CD14-positive monocyte (primary cell): Measurements from ENCODE around the gene THG1L. TPM values are rescaled to one million over a fixed set of nuclear protein-coding genes. Genes with fewer than 3 reads are reported as not detected.

ENCODE experiments used
- DNase-seq, 3 donors: peaks; one replicate each; pipeline ENCODE4 v3.0.0-alpha.2; 2011 to 2022
- H2AFZ ChIP-seq: 2 replicates; pipeline ENCODE4 v1.6.0; 2012; ENCODE audit warnings: mild to moderate bottlenecking, low read depth, low read length, inconsistent platforms; ENCODE audit not compliant: insufficient read depth, poor library complexity, severe bottlenecking
- H3K27ac ChIP-seq, 2 donors: 1 replicate in 1 of 2; 2 replicates in 1 of 2; pipeline ENCODE4 v1.5.1; 2012 to 2013; ENCODE audit warnings: low read length in 2 of 2, control low read depth in 1 of 2, inconsistent platforms in 1 of 2, low read depth in 1 of 2, mild to moderate bottlenecking in 1 of 2
- H3K27me3 ChIP-seq, 2 donors: one replicate each; pipeline versions ENCODE4 v1.6.0 to v1.6.1; 2011 to 2013; ENCODE audit warnings: low read length in 2 of 2; ENCODE audit not compliant: control insufficient read depth in 2 of 2, insufficient read depth in 2 of 2
- H3K36me3 ChIP-seq, 2 donors: replicated peaks in 1 of 2; 1 replicate in 1 of 2; 2 replicates in 1 of 2; pipeline versions ENCODE4 v1.5.1 to v1.6.1; 2012 to 2013; ENCODE audit warnings: low read length in 2 of 2, control low read depth in 1 of 2, inconsistent platforms in 1 of 2, mild to moderate bottlenecking in 1 of 2; ENCODE audit not compliant: insufficient read depth in 2 of 2, control insufficient read depth in 1 of 2
- H3K4me1 ChIP-seq, 2 donors: 1 replicate in 1 of 2; 2 replicates in 1 of 2; pipeline versions ENCODE4 v1.5.1 to v1.6.1; 2012 to 2013; ENCODE audit warnings: low read length in 2 of 2, control low read depth in 1 of 2, inconsistent platforms in 1 of 2, mild to moderate bottlenecking in 1 of 2, moderate library complexity in 1 of 2; ENCODE audit not compliant: insufficient read depth in 2 of 2, control insufficient read depth in 1 of 2
- H3K4me2 ChIP-seq: replicated peaks from 2 replicates; pipeline ENCODE3; 2012; ENCODE audit warnings: low read length, moderate library complexity, mild to moderate bottlenecking; ENCODE audit not compliant: poor library complexity, severe bottlenecking; ENCODE audit errors: extremely low read depth
- H3K4me3 ChIP-seq, 3 experiments: fragments of 200-600 bp in 1 of 3; sonication (generic) in 1 of 3; replicated peaks in 1 of 3; 1 replicate in 2 of 3; 2 replicates in 1 of 3; pipeline ENCODE4 v1.5.1; 2011 to 2013; ENCODE audit warnings: low read length in 3 of 3, mild to moderate bottlenecking in 3 of 3, control low read depth in 2 of 3, low read depth in 2 of 3, inconsistent platforms in 1 of 3, moderate library complexity in 1 of 3
- H3K79me2 ChIP-seq: 2 replicates; pipeline ENCODE4 v1.6.0; 2012; ENCODE audit warnings: mild to moderate bottlenecking, control low read depth, inconsistent platforms, low read length, moderate library complexity; ENCODE audit not compliant: insufficient read depth
- H3K9ac ChIP-seq: 2 replicates; pipeline ENCODE4 v1.6.0; 2017; ENCODE audit warnings: low read length, mild to moderate bottlenecking; ENCODE audit not compliant: insufficient read depth, poor library complexity, severe bottlenecking
- H3K9me3 ChIP-seq, 2 donors: replicated peaks in 1 of 2; 1 replicate in 1 of 2; 2 replicates in 1 of 2; pipeline versions ENCODE4 v1.5.1 to v1.6.1; 2012 to 2013; ENCODE audit warnings: low read length in 2 of 2, control low read depth in 1 of 2; ENCODE audit not compliant: control insufficient read depth in 1 of 2, insufficient read depth in 1 of 2
- H4K20me1 ChIP-seq: 2 replicates; pipeline ENCODE4 v1.6.0; 2012; ENCODE audit warnings: mild to moderate bottlenecking, low read length, control low read depth, moderate library complexity; ENCODE audit not compliant: insufficient read depth
- H3K27ac Mint-ChIP-seq, 7 donors: one replicate each; pipeline ENCODE4 v1.8.0; 2020; ENCODE audit warnings: mild to moderate bottlenecking in 7 of 7, mixed read lengths in 7 of 7, moderate library complexity in 6 of 7, inconsistent platforms in 2 of 7
- H3K27me3 Mint-ChIP-seq, 3 donors: one replicate each; pipeline ENCODE4 v1.8.0; 2021 to 2022; ENCODE audit warnings: low read depth in 3 of 3, mild to moderate bottlenecking in 3 of 3, mixed read lengths in 3 of 3, moderate library complexity in 3 of 3, inconsistent platforms in 1 of 3
- H3K36me3 Mint-ChIP-seq, 2 donors: one replicate each; pipeline ENCODE4 v1.8.0; 2020; ENCODE audit warnings: mixed read lengths in 2 of 2, inconsistent platforms in 1 of 2, mild to moderate bottlenecking in 1 of 2
- H3K4me1 Mint-ChIP-seq: one replicate; pipeline ENCODE4 v1.8.0; 2020; ENCODE audit warnings: mild to moderate bottlenecking, mixed read lengths
- H3K4me3 Mint-ChIP-seq, 2 donors: one replicate each; pipeline ENCODE4 v1.8.0; 2020; ENCODE audit warnings: mild to moderate bottlenecking in 2 of 2, mixed read lengths in 2 of 2, moderate library complexity in 1 of 2
- H3K9me3 Mint-ChIP-seq, 7 donors: one replicate each; pipeline ENCODE4 v1.8.0; 2020 to 2022; ENCODE audit warnings: mixed read lengths in 7 of 7, mild to moderate bottlenecking in 6 of 7, moderate library complexity in 6 of 7, inconsistent platforms in 2 of 7
- CTCF ChIP-seq: fragments of 200-600 bp; IDR thresholded peaks from one replicate; pipeline ENCODE4 v1.8.0; 2022; ENCODE audit warnings: antibody characterized with exemption, mild to moderate bottlenecking
- WGBS: methylation state at CpG from one replicate; pipeline ENCODE4 v1.1.5; 2013; ENCODE audit warnings: missing lambda C conversion rate; ENCODE audit not compliant: insufficient coverage; 5-methylcytosine and 5-hydroxymethylcytosine counted together
- intact Hi-C, 2 donors: fragments of 100-400 bp; cut with micrococcal nuclease; formaldehyde crosslinking; loops; one replicate each; pipeline versions ENCODE4 v1.15.0 to v1.15.1; 2023
- polyA plus RNA-seq, 3 donors: library from polyadenylated mRNA; depleted of rRNA in 1 of 3; unstranded in 2 of 3; stranded (reverse) in 1 of 3; fragments of 300-500 nt in 2 of 3; fragments of >200 nt in 1 of 3; fragmentation: Illumina TruSeq in 2 of 3; gene quantifications; 1 replicate in 2 of 3; 2 replicates in 1 of 3; pipeline ENCODE4 v1.2.3, GENCODE V29; 2012 to 2021

Gene THG1L
- polyA plus RNA-seq, 3 donors, result 7.6 to 12.2 (median 7.6) TPM

- H3K79me2 ChIP-seq, result no peaks in the 10 kb centered on the region
- Mint-ChIP-seq H3K4me3 (no peak overlapping the region), H3K9me3 (no peaks in the 10 kb centered on the region), H3K4me1 (no peaks in the 10 kb centered on the region), H3K27me3 (peaks cover 0 to 10% (median 2%) of the 10 kb centered on the region in 3 donors), H3K36me3 (no peaks in the 10 kb centered on the region), H3K27ac (no peak overlapping the region)
- no peaks in the 10 kb centered on the region for H3K4me1 ChIP-seq
- TF ChIP-seq CTCF, result no peak
- intact Hi-C loops, result no loop called here
- H3K4me3 ChIP-seq, result no peak overlapping the region
- H3K36me3 ChIP-seq, result no peaks in the 10 kb centered on the region
- H4K20me1 ChIP-seq, result no peaks in the 10 kb centered on the region
- no peak overlapping the region for H3K4me2 ChIP-seq
- no peaks in the 10 kb centered on the region for H3K9me3 ChIP-seq
- no peak overlapping the region for H2AFZ ChIP-seq
- H3K27ac ChIP-seq, result no peak overlapping the region
- H3K9ac ChIP-seq, result no peak overlapping the region
- DNase-seq, result no peak
- peaks cover 0 to 3% of the 10 kb centered on the region in 2 donors for H3K27me3 ChIP-seq
Measured at GRCh38 chr5:157709346-157709745, 21.9 kb upstream of the THG1L start.

- no peak overlapping the region for H2AFZ ChIP-seq
- intact Hi-C loops, result loop anchor here in 1 of 2 donors (10.0 kb wide), 1 partner anchor 266 kb away; no protein-coding TSS in a partner anchor
Measured at GRCh38 chr5:157710431-157710830, 20.8 kb upstream of the THG1L start.

More at GRCh38 chr5:157710431-157710830, 20.8 kb upstream of the THG1L start:
- Mint-ChIP-seq H3K4me3 (no peak overlapping the region), H3K4me1 (no peaks in the 10 kb centered on the region), H3K9me3 (no peaks in the 10 kb centered on the region), H3K27ac (no peak overlapping the region), H3K36me3 (no peaks in the 10 kb centered on the region), H3K27me3 (peaks cover 0 to 10% (median 2%) of the 10 kb centered on the region in 3 donors)
- Histone ChIP-seq H3K79me2 (no peaks in the 10 kb centered on the region), H3K27me3 (peaks cover 0 to 3% of the 10 kb centered on the region in 2 donors), H3K9me3 (no peaks in the 10 kb centered on the region), H4K20me1 (no peaks in the 10 kb centered on the region), H3K27ac (no peak overlapping the region), H3K9ac (no peak overlapping the region), H3K36me3 (no peaks in the 10 kb centered on the region), H3K4me3 (no peak overlapping the region), H3K4me1 (no peaks in the 10 kb centered on the region), H3K4me2 (no peak overlapping the region)
- no CpG with 5 or more reads among the region's 3 CpGs for WGBS
- no peak for DNase-seq
- no peak for TF ChIP-seq CTCF
